Suppressor macrophage (primary cell): ENCODE measurements around the gene CBARP.

ENCODE experiments used
- DNase-seq, 4 experiments: peaks; one replicate each; pipeline ENCODE4 v3.0.0-alpha.2; 2020 to 2022
- total RNA-seq, 17 experiments: gene quantifications; one replicate each; lab custom pipeline; 2026; ENCODE audit warnings: mixed read lengths in 6 of 17, inconsistent platforms in 3 of 17; lab: John Stamatoyannopoulos, UW

CBARP gene, protein sequence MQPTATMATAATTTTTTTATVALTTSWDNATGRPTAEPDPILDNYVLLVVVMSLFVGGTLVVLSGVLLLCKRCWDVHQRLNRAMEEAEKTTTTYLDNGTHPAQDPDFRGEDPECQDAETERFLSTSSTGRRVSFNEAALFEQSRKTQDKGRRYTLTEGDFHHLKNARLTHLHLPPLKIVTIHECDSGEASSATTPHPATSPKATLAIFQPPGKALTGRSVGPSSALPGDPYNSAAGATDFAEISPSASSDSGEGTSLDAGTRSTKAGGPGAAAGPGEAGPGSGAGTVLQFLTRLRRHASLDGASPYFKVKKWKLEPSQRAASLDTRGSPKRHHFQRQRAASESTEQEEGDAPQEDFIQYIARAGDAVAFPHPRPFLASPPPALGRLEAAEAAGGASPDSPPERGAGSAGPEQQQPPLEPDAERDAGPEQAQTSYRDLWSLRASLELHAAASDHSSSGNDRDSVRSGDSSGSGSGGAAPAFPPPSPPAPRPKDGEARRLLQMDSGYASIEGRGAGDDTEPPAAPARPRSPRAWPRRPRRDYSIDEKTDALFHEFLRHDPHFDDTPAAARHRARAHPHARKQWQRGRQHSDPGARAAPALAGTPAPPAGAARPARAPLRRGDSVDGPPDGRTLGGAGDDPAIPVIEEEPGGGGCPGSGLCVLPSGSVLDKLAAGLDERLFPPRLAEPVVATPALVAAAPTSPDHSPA
- 0.32 to 6.2 (median 1.6) reads per million in 17 experiments for total RNA-seq

GRCh38 chr19:1237754-1238368 lies at the start of gene CBARP:
CBARP (minus strand) TSS chr19:1238005; CDS start chr19:1236100, 1,905 bp downstream.
- peak; percentile 68 to 87 (median 70) for DNase-seq

DNA sequence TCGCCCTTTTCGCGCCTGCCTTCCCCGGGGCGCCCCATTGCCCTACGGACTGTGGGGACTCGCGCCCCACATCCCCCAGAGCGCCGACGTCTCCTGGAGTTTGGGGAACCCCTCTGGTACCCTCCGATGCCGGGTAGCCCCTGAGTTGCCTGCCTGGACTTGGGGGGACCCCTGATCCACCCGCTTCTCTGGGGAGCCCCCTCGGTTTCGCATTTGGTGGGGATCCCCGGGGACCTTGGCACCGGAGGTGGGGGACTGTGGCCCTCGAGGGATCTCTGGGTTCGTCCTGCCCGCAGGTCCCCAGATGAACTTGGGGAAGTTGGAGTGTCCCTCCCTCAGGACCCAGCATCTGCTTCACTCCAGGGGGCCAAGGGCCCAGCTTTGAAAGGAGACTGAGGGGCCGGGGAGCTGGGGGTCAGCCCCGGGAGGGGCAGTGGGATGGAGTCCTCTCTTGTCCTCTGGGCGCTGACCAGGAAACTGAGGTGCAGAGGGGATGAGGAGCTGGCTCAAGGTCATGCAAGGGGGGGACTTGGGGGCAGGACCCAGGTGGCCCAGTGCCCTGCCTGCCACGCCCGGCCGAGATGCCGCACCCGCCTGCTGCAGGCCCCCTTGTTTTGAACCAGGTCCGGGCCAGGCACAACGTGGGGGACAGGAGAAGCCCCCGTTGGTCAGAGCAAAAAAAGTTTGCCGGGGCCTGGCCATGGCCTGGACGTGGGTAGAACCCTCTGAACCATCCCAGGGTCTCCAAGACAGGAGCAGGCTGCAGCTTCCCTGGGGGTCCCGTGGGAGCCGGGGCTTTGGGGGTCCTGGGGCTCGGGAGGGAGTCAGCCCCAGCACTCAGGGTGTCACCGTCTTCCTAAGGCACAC lies 48.9 kb upstream of the CBARP start:
- DNase-seq: no peak

DNA sequence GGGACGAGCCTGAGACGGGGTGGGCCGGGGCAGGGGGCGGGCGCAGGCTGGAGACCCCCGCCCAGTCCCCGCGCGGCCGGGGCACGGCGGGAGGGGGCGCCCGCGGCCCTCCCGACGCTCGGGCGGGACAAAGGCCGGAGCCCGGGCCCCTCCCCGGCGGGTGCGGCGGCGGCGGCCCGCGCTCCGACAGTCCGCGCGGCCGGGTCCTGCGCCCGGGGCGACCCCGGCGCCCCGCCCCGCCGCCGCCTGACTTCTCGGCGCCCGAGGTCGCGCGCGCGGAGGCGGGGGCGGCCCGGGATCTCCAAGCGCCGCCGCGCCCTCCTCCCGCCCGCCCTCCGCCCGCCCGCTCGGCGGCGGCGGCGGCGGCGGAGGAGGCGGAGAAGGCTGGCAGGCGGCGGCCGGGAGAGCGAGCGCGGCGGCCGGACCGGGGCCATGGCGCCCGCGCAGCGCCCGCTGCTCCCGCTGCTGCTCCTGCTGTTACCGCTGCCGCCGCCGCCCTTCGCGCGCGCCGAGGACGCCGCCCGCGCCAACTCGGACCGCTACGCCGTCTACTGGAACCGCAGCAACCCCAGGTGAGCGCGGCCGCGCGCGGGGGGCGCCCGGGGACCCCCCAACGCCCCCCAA lies 48.0 kb upstream of the CBARP start, which contains the start of gene EFNA2:
TSS of gene EFNA2 (plus strand) at position 137 of the 624 bp plus-strand sequence. CDS start at position 433, 296 bp downstream.
- DNase-seq: peak in 1 of 4 experiments; percentile 46

DNA sequence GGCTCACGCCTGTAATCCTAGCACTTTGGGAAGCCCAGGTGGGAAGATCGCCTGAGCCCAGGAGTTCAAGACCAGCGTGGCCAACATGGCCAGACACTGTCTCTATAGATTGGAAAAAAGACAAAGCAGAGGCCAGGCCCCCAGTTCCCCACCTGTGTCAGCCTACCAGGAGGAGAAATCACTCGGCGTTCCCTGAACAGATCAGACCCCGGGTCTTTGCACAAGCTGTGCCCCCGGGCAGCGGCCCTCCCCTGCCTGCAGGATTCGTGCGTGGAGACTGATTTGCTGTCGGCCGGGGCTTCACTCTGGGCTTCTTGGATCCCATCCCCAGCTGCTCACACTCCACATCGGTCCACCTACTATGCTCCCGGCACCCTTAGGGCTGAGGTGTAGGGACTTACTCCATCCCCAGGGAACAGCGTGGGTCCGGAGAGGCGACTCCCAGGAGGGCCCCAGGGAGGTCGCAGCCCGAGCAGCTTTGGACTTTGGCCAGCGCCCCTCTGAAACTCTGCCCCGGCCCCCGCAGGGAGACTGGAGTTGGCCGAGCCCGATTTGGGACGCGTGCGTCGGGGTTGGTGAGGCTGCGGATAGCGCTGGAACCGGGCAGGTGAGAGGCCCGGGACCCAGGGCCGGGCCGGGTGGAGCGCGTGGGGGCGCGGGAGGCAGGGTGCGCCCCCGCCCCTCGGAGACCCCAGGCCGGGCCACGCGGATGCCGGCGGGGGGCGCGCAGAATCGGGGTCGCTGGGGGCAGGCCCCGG lies 47.4 kb upstream of the CBARP start:
- DNase-seq: no peak

DNA sequence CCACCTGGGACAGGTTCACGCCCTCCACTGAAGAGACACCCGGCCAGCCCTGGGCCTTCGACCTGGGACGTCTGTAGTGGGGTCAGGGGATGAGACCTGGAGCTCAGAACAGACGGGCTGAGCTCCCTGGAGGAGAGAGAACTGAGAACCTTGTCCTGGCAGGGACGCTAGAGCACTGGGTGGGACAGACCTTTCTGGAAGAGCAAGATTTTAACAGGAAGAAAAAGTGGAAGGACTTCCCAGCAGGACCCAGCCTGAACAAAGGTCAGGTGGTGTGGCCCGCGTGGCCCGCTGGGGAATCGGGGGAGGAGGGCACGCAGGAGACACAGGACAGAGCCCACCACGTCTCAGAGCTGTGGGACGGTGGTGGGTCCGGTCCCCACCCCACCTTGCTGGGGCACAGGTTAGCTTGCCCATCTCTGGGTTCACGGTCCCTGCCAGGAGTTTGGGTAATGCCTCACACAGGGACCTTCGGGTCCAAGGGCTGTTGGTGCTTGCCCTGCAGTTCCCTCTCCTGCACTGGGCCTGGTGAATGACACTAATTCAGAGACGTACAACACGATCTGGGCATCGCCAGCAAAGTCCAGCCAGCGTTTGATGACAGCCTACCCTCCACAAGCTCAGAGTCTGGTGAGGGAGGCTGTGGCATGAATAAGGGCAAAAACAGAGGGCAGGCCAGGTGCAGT lies 46.6 kb upstream of the CBARP start:
- DNase-seq: no peak

DNA sequence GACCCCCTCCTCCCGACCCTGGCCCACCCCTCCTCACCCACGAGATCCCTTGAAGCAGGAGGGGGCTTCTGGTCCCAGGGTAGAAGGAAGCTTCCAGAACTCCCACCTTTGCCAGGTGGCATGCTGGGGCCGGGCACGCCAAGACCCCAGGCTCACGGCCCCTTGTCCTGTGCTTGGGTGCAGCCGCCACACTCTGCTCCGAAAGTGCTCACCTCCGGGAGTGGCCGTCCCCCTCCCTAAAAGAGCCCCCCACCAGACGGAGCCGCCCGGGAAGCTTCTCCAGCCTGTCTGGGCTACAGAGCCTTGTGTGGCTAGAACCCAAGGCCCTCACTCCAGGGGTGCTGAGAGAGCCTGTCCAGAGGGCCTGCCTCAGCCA lies 46.1 kb upstream of the CBARP start:
- no peak for DNase-seq

- no peak for DNase-seq
These were observed 45.6 kb upstream of the CBARP start for GRCh38 chr19:1283207-1283916.

GRCh38 chr19:1282588-1283206 lies 44.9 kb upstream of the CBARP start:
- no peak for DNase-seq

DNA sequence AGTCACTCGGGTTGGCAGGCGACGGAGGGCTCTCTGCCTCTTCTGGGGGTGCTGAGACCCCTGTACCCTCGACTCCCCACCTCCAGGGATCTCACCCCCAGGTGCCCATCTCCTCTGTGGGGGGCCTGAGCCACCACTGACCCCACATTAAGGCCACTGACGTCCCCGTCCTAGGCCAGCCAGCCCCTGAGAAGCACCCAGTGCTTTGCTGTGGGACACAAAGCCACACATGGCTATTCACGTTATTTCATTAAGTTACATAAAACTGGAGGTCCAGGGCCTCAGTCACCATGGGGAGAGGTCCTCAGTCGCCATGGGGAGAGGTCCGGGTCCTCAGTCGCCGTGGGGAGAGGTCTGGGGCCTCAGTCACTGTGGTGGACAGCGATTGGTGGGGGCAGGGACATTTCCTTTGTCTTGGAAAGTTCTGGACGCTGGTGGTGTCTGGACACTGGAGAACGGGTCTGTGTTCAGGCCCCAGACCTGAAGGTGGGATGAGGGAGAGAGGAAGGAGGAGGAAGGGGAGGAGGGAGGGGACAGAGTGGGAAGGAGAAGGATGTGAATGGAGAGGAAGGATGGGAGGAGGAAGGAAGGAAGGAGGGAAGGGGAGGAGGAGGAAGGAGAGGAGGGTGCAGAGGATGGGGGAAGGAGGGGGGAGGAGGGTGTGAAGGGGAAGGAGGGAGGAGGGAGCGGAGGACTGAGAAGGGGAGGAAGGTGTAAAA lies 43.9 kb upstream of the CBARP start:
- DNase-seq: no peak

- DNase-seq: no peak
These were observed 43.1 kb upstream of the CBARP start for GRCh38 chr19:1280636-1281568.

DNA sequence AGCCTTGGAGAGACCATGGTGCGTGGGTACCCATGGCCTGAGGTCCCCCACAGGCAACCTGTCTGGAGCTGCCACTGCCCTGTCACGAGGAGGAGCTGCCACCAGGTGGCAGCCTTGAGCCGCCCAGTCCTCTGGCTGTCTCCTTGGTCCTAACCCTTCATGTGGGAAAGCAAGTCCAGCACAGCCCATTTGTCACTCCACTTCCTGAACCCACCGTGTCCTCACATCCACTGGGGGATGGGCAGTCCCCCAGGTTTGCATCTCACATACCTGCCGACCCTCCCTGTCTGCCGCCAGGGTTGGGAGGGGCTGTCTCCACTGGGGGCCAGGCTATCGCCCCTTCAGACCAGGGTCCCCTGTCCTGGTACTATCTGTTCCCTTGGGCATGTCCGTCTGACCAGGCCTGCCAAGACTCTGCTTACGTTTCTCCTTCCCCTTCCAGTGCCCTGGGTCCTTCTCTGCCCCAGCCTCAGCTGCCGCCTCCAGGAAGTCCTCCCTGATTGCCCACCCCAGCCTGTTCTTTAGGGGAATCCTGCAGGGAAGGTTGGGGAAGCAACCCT lies 42.1 kb upstream of the CBARP start:
- peak; percentile 87 to 93 (median 90) for DNase-seq

- DNase-seq: no peak
These were observed 41.2 kb upstream of the CBARP start for GRCh38 chr19:1278713-1279660.

- DNase-seq: no peak
These were observed 40.3 kb upstream of the CBARP start for GRCh38 chr19:1278074-1278473.

DNA sequence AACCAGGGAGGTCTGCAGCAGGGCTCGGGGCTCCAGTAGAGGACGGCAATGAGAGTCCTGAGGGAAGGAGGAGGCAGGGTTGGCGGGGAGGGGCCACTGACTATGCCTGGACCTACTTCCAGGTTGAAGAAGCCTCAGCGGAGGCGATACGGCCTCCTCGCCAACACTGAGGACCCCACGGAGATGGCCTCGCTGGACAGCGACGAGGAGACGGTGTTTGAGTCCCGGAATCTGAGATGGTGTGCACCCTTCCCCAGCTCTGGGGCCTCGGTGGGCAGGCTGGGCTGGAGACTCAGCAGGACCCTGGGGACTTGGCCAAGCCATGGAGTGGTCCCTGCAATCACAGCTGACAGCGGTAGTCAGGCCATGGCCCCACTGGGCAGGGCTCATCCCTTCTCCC lies 39.3 kb upstream of the CBARP start:
- no peak for DNase-seq

- no peak for DNase-seq
These were observed 38.8 kb upstream of the CBARP start for GRCh38 chr19:1276628-1277022.
